Hepatocyte (in vitro differentiated cells): ENCODE measurements around the gene GRAP2.

ENCODE experiments used
- EZH2phosphoT487 ChIP-seq: fragments of 200-600 bp; sonication (generic); IDR thresholded peaks from one replicate; pipeline ENCODE4 v1.6.1; 2018; ENCODE audit warnings: antibody characterized with exemption, mild to moderate bottlenecking, low read depth, moderate library complexity; ENCODE audit not compliant: unreplicated experiment, severe bottlenecking
- TF ChIP-seq, protein P1 (sequence below): fragments of 200-600 bp; sonication (generic); IDR thresholded peaks from 2 replicates; pipeline ENCODE4 v1.5.1; 2016; ENCODE audit warnings: antibody characterized with exemption, mild to moderate bottlenecking; ENCODE audit not compliant: poor library complexity

DNA sequence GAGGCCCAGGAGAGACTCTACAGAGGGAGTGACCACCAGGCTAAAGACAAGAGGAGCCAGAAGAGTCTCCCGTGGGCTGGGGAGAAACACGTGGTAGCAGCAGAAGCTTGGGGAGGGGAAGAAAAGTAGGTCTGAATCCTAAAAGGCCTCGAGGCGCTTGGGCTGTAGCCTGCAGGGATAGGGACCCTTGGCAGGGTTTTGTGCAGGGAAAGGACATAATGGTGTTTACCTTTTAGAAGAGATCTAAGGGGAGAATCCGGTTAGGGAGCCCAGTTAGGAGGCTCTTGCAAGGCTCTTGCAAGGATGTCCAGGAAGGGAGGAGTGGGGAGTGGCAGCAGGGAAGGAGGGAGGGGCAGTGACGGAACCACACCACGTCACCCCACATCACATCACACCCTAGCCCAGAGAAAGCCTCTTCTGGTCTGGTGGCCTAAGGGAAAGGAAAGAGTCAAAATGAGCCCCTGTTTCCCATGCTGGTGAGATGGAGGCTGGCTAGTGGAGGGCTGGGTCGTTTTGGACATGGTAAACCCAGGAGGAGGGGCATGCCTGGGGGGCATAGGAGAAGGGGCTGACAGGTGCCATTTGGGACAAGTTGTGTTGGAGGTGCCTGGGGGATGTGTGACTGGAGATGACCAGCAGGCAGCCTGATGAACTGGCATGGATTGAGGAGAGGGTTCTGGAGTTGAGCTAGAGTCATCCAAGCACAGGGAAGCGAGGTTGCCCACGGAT, 87.7 kb downstream of the GRAP2 start:
- TF ChIP-seq, protein P1, sequence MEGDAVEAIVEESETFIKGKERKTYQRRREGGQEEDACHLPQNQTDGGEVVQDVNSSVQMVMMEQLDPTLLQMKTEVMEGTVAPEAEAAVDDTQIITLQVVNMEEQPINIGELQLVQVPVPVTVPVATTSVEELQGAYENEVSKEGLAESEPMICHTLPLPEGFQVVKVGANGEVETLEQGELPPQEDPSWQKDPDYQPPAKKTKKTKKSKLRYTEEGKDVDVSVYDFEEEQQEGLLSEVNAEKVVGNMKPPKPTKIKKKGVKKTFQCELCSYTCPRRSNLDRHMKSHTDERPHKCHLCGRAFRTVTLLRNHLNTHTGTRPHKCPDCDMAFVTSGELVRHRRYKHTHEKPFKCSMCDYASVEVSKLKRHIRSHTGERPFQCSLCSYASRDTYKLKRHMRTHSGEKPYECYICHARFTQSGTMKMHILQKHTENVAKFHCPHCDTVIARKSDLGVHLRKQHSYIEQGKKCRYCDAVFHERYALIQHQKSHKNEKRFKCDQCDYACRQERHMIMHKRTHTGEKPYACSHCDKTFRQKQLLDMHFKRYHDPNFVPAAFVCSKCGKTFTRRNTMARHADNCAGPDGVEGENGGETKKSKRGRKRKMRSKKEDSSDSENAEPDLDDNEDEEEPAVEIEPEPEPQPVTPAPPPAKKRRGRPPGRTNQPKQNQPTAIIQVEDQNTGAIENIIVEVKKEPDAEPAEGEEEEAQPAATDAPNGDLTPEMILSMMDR, result no peak
- TF ChIP-seq EZH2phosphoT487, result no peak
